HEK293 (cell line): ENCODE measurements around the gene CAPN8.

Experiments used
- CTCF ChIA-PET: fragments of 350-600 bp; formaldehyde crosslinking; extraction: SDS; loops from one replicate; lab custom pipeline; 2021; ENCODE audit warnings: antibody characterized with exemption; lab: Yijun Ruan, JAX
- POLR2A ChIA-PET: fragments of 300-600 bp; formaldehyde crosslinking; extraction: SDS; loops from one replicate; lab custom pipeline; 2020; ENCODE audit warnings: antibody characterized with exemption, inconsistent platforms; lab: Yijun Ruan, JAX
- H3K27ac ChIP-seq: fragments of 200-500 bp; sonication (Bioruptor generic); 2 replicates; pipeline ENCODE4 v1.5.1; 2014; ENCODE audit warnings: low read depth, low read length, control low read depth, inconsistent platforms; ENCODE audit errors: extremely low read depth
- H3K36me3 ChIP-seq, 2 experiments: fragments of 200-500 bp in 1 of 2; sonication (Bioruptor generic) in 1 of 2; 1 replicate in 1 of 2; 2 replicates in 1 of 2; pipeline ENCODE4 v1.5.1; 2014 to 2017; ENCODE audit warnings: inconsistent platforms in 2 of 2, low read length in 2 of 2; ENCODE audit not compliant: control insufficient read depth in 2 of 2, insufficient read depth in 1 of 2
- H3K4me1 ChIP-seq: fragments of 200-500 bp; sonication (Bioruptor generic); 2 replicates; pipeline ENCODE4 v1.5.1; 2014; ENCODE audit warnings: mild to moderate bottlenecking, low read length, inconsistent platforms; ENCODE audit not compliant: control insufficient read depth, insufficient read depth
- H3K4me3 ChIP-seq: 2 replicates; pipeline ENCODE4 v1.5.1; 2011; ENCODE audit warnings: low read depth, mild to moderate bottlenecking, control low read depth, low read length, moderate library complexity
- H3K9me3 ChIP-seq: fragments of 200-500 bp; sonication (Bioruptor generic); 2 replicates; pipeline ENCODE4 v1.5.1; 2014; ENCODE audit warnings: low read depth, low read length, inconsistent platforms; ENCODE audit not compliant: control insufficient read depth, insufficient read depth
- ATF2 ChIP-seq: fragments of 450-650 bp; formaldehyde crosslinking; IDR thresholded peaks from 2 replicates; pipeline ENCODE4 v1.5.1; 2016; ENCODE audit warnings: missing biosample characterization, missing genetic modification characterization, low read depth
- HOXA7 ChIP-seq: sonication (generic); formaldehyde crosslinking; IDR thresholded peaks from 2 replicates; pipeline ENCODE4 v1.8.1; 2022; ENCODE audit warnings: missing genetic modification reagents, borderline replicate concordance
- KLF9 ChIP-seq: fragments of 450-650 bp; formaldehyde crosslinking; IDR thresholded peaks from 2 replicates; pipeline ENCODE4 v1.5.1; 2016; ENCODE audit warnings: missing biosample characterization, missing genetic modification characterization, low read depth
- MEIS1 ChIP-seq: sonication (generic); formaldehyde crosslinking; IDR thresholded peaks from 2 replicates; pipeline ENCODE4 v1.8.1; 2022; ENCODE audit warnings: missing genetic modification reagents, mild to moderate bottlenecking, borderline replicate concordance
- ZBTB1 ChIP-seq: fragments of 450-650 bp; formaldehyde crosslinking; IDR thresholded peaks from 2 replicates; pipeline ENCODE4 v1.5.1; 2016; ENCODE audit warnings: missing biosample characterization, missing genetic modification characterization
- ZNF155 ChIP-seq: fragments of 450-650 bp; formaldehyde crosslinking; IDR thresholded peaks from 2 replicates; pipeline ENCODE4 v1.5.1; 2016; ENCODE audit warnings: missing biosample characterization, missing genetic modification characterization
- ZNF184 ChIP-seq: fragments of 450-650 bp; IDR thresholded peaks from 2 replicates; pipeline ENCODE4 v1.5.1; 2018; ENCODE audit warnings: missing biosample characterization, mild to moderate bottlenecking, missing genetic modification characterization
- ZNF211 ChIP-seq: fragments of 450-650 bp; formaldehyde crosslinking; IDR thresholded peaks from 2 replicates; pipeline ENCODE4 v1.5.1; 2016; ENCODE audit warnings: low read depth, missing biosample characterization, missing genetic modification characterization
- ZNF221 ChIP-seq: fragments of 450-650 bp; formaldehyde crosslinking; IDR thresholded peaks from 2 replicates; pipeline ENCODE4 v1.5.1; 2017; ENCODE audit warnings: missing biosample characterization, missing genetic modification characterization, borderline replicate concordance
- ZNF292 ChIP-seq: fragments of 450-650 bp; formaldehyde crosslinking; IDR thresholded peaks from 2 replicates; pipeline ENCODE4 v1.5.1; 2016; ENCODE audit warnings: low read depth, missing biosample characterization, missing genetic modification characterization, borderline replicate concordance
- ZNF426 ChIP-seq: fragments of 450-650 bp; formaldehyde crosslinking; IDR thresholded peaks from 2 replicates; pipeline ENCODE4 v1.5.1; 2017; ENCODE audit warnings: missing biosample characterization, missing genetic modification characterization, mild to moderate bottlenecking, inconsistent platforms, moderate library complexity
- ZNF433 ChIP-seq: fragments of 450-650 bp; formaldehyde crosslinking; IDR thresholded peaks from 2 replicates; pipeline ENCODE4 v1.5.1; 2016; ENCODE audit warnings: missing biosample characterization, missing genetic modification characterization, low read depth
- ZNF501 ChIP-seq: fragments of 450-650 bp; formaldehyde crosslinking; IDR thresholded peaks from 2 replicates; pipeline ENCODE4 v1.5.1; 2016; ENCODE audit warnings: missing biosample characterization, missing genetic modification characterization
- ZNF510 ChIP-seq: fragments of 450-650 bp; formaldehyde crosslinking; IDR thresholded peaks from 2 replicates; pipeline ENCODE4 v1.5.1; 2018; ENCODE audit warnings: mild to moderate bottlenecking, missing genetic modification characterization, missing biosample characterization; ENCODE audit not compliant: insufficient replicate concordance
- ZNF513 ChIP-seq: fragments of 450-650 bp; IDR thresholded peaks from 2 replicates; pipeline ENCODE4 v1.5.1; 2018; ENCODE audit warnings: missing biosample characterization, missing genetic modification characterization
- ZNF558 ChIP-seq: fragments of 450-650 bp; formaldehyde crosslinking; IDR thresholded peaks from 2 replicates; pipeline ENCODE4 v1.5.1; 2016; ENCODE audit warnings: missing biosample characterization, missing genetic modification characterization
- ZNF560 ChIP-seq: fragments of 450-650 bp; formaldehyde crosslinking; IDR thresholded peaks from 2 replicates; pipeline ENCODE4 v1.5.1; 2017; ENCODE audit warnings: missing biosample characterization, missing genetic modification characterization, borderline replicate concordance
- ZNF580 ChIP-seq: fragments of 450-650 bp; formaldehyde crosslinking; IDR thresholded peaks from 2 replicates; pipeline ENCODE4 v1.5.1; 2016; ENCODE audit warnings: missing biosample characterization, missing genetic modification characterization
- ZNF626 ChIP-seq: fragments of 450-650 bp; sonication (Bioruptor Pico); formaldehyde crosslinking; IDR thresholded peaks from 2 replicates; pipeline ENCODE4 v1.5.1; 2018; ENCODE audit warnings: missing biosample characterization, missing genetic modification characterization, inconsistent platforms
- ZNF660 ChIP-seq: fragments of 450-650 bp; IDR thresholded peaks from 2 replicates; pipeline ENCODE4 v1.5.1; 2018; ENCODE audit warnings: missing biosample characterization, mild to moderate bottlenecking, missing genetic modification characterization
- ZNF692 ChIP-seq: fragments of 450-650 bp; formaldehyde crosslinking; IDR thresholded peaks from 2 replicates; pipeline ENCODE4 v1.5.1; 2016; ENCODE audit warnings: missing biosample characterization, missing genetic modification characterization
- ZNF777 ChIP-seq: fragments of 450-650 bp; formaldehyde crosslinking; IDR thresholded peaks from 2 replicates; pipeline ENCODE4 v1.5.1; 2017; ENCODE audit warnings: missing biosample characterization, missing genetic modification characterization, borderline replicate concordance
- ZSCAN30 ChIP-seq: fragments of 450-650 bp; IDR thresholded peaks from 2 replicates; pipeline ENCODE4 v1.5.1; 2018; ENCODE audit warnings: missing biosample characterization, mild to moderate bottlenecking, missing genetic modification characterization, moderate library complexity

Gene CAPN8

GRCh38 chr1:223616586-223616985 is 48.9 kb downstream of the CAPN8 start (continued):
- TF ChIP-seq ZNF292 (tag by site-specific recombination) (no peak), ZNF184 (tag by site-specific recombination) (no peak), ZNF221 (no peak), ZNF626 (tag by site-specific recombination) (no peak), ZNF501 (no peak), ATF2 (tag by site-specific recombination) (no peak), ZNF777 (tag by site-specific recombination) (no peak), ZNF510 (tag by site-specific recombination) (no peak), ZNF560 (tag by site-specific recombination) (no peak), ZBTB1 (tag by site-specific recombination) (no peak), ZNF580 (no peak)

GRCh38 chr1:223611936-223612335 is 53.6 kb downstream of the CAPN8 start:
- H3K27ac ChIP-seq, result no peak overlapping the region
- no peaks in the 10 kb centered on the region for H3K4me1 ChIP-seq
- no peaks in the 10 kb centered on the region for H3K36me3 ChIP-seq
- TF ChIP-seq ZNF155 (tag by site-specific recombination) (no peak), HOXA7 (CRISPR knock-in tag) (no peak), ZNF433 (tag by site-specific recombination) (no peak), ZNF513 (no peak), MEIS1 (CRISPR knock-in tag) (no peak), ZNF211 (no peak), ATF2 (tag by site-specific recombination) (no peak), ZSCAN30 (tag by site-specific recombination) (no peak), ZNF558 (tag by site-specific recombination) (no peak), ZNF660 (tag by site-specific recombination) (no peak), ZNF426 (tag by site-specific recombination) (no peak), ZNF692 (tag by site-specific recombination) (no peak), KLF9 (tag by site-specific recombination) (no peak)
- TF ChIP-seq, all 188 proteins: peak for 0
- ChIA-PET POLR2A (no interaction called here), CTCF (interaction anchor here (0.6 to 7.8 kb wide), 8 partner anchors 17 to 479 kb away, joined by 3 to 96 read pairs (median 6); no protein-coding TSS in a partner anchor)
- no peak overlapping the region for H3K4me3 ChIP-seq
- H3K9me3 ChIP-seq, result no peaks in the 10 kb centered on the region
